ENCODE results near the gene SPACA4. TPM values are rescaled to one million over a fixed set of nuclear protein-coding genes. Genes with fewer than 3 reads are reported as not detected.
A peak's percentile ranks its signal among the peaks of the same experiment; 100 is the strongest.

Gene SPACA4
- total RNA-seq, 1 experiment from 2014 or later = not detected

- ATAC-seq = peak; percentile 17; the same call in 1 of the 2 replicates
- no TSS peak for BruUV-seq (replicated peaks)
- CTCF ChIA-PET = no interaction called here
Observed at GRCh38 chr19:48613852-48614435, 7.4 kb downstream of the SPACA4 start.

More at GRCh38 chr19:48613852-48614435, 7.4 kb downstream of the SPACA4 start:
- H3K4me1 ChIP-seq (ENCODE audit: control insufficient read depth, insufficient read depth, low read length) = peaks cover 38% of the 10 kb centered on the region
- POLR2A ChIA-PET = no interaction called here
- no peak overlapping the region for H3K4me3 ChIP-seq (ENCODE audit: low read depth in 2 of 2, low read length in 2 of 2)
- H3K36me3 ChIP-seq (ENCODE audit: control insufficient read depth, insufficient read depth, low read length) = peaks cover 11% of the 10 kb centered on the region
- intact Hi-C loops (cut with micrococcal nuclease; ENCODE audit: unreplicated experiment) = no loop called here
- in situ Hi-C loops (cut with HindIII; ENCODE audit: low pct_unique_long_range_greater_than_20kb, low sequenced_read_pairs) = no loop called here
- 0 out of 2 replicates have a peak overlapping the region, but pooled peaks have one; percentile 23 for H3K27ac ChIP-seq (ENCODE audit: low read length)
- no peak for DNase-seq (ENCODE audit: low read depth, low spot score)
- H3K9me3 ChIP-seq (ENCODE audit: control insufficient read depth, insufficient read depth, low read depth, low read length) = no peaks in the 10 kb centered on the region
- TF ChIP-seq POLR2AphosphoS5 (IDR thresholded peaks at IDR 0.05; ENCODE audit: low read depth, low read length) (no peak), TCF7L2 (IDR thresholded peaks at IDR 0.05; ENCODE audit: low read depth, low read length) (no peak), CTCF (IDR thresholded peaks at IDR 0.05) (no peak), SIN3A (IDR thresholded peaks at IDR 0.05; ENCODE audit: borderline replicate concordance, insufficient read depth, low read depth, low read length) (no peak), REST (IDR thresholded peaks at IDR 0.05; ENCODE audit: insufficient read depth in 1 of 2, low read depth in 2 of 2, low read length in 1 of 2) (no peak)
- H3K27me3 ChIP-seq (ENCODE audit: control insufficient read depth, insufficient read depth, low read length) = no peaks in the 10 kb centered on the region
